H1 (cell line): ENCODE data around the gene ITLN1. TPM values are rescaled to one million over a fixed set of nuclear protein-coding genes. Genes with fewer than 3 reads are reported as not detected.

Experiments used
- CTCF ChIA-PET: fragments of 300-600 bp; sonication (Branson Sonifier 250); formaldehyde crosslinking; loops from one replicate; lab custom pipeline; 2021; ENCODE audit not compliant: partially characterized antibody; lab: Charles Lee
- POLR2A ChIA-PET: fragments of 300-600 bp; sonication (Branson Sonifier 250); formaldehyde crosslinking; loops from one replicate; lab custom pipeline; 2021; ENCODE audit warnings: inconsistent platforms; ENCODE audit not compliant: partially characterized antibody; lab: Charles Lee
- DNase-seq, 2 experiments: peaks; one replicate each; pipeline versions ENCODE4 v3.0.0 to v3.0.0-alpha.2; 2010 to 2022; ENCODE audit warnings: low spot score in 2 of 2, low read depth in 1 of 2, mixed read lengths in 1 of 2
- FAIRE-seq: peaks from 2 replicates; lab custom pipeline; 2011; peaks lifted over from hg19 to GRCh38; lab: Jason Lieb, UNC
- H2AFZ ChIP-seq: 2 replicates; pipeline ENCODE4 v1.8.1; 2012; ENCODE audit warnings: low read length, inconsistent platforms
- H2AK5ac ChIP-seq: 2 replicates; pipeline ENCODE4 v1.6.1; 2013; ENCODE audit warnings: low read depth, low read length
- H2BK120ac ChIP-seq: replicated peaks from 2 replicates; pipeline ENCODE3; 2013; ENCODE audit warnings: low read depth, low read length, inconsistent platforms
- H2BK12ac ChIP-seq: 2 replicates; pipeline ENCODE4 v1.6.1; 2013; ENCODE audit warnings: low read depth, low read length
- H2BK15ac ChIP-seq: 2 replicates; pipeline ENCODE4 v1.6.1; 2013; ENCODE audit warnings: low read length
- H2BK20ac ChIP-seq: 2 replicates; pipeline ENCODE4 v1.6.1; 2013; ENCODE audit warnings: low read length
- H2BK5ac ChIP-seq: 2 replicates; pipeline ENCODE4 v1.6.1; 2013; ENCODE audit warnings: low read depth, low read length
- H3K14ac ChIP-seq: 2 replicates; pipeline ENCODE4 v1.6.1; 2013; ENCODE audit warnings: inconsistent platforms; ENCODE audit not compliant: insufficient read length
- H3K18ac ChIP-seq: 2 replicates; pipeline ENCODE4 v1.6.1; 2013; ENCODE audit warnings: low read length; ENCODE audit errors: extremely low read depth
- H3K23ac ChIP-seq: 2 replicates; pipeline ENCODE4 v1.6.1; 2013; ENCODE audit warnings: inconsistent platforms; ENCODE audit not compliant: insufficient read length
- H3K23me2 ChIP-seq: 2 replicates; pipeline ENCODE4 v1.6.1; 2013; ENCODE audit warnings: low read depth, low read length
- H3K27ac ChIP-seq: 2 replicates; pipeline ENCODE4 v1.6.1; 2011; ENCODE audit warnings: low read depth, low read length, inconsistent platforms
- H3K27me3 ChIP-seq, 4 experiments: replicated peaks in 1 of 4; 1 replicate in 1 of 4; 2 replicates in 3 of 4; pipeline versions ENCODE4 v1.6.1 to v1.8.1; 2011 to 2013; ENCODE audit warnings: low read length in 3 of 4, mild to moderate bottlenecking in 3 of 4, inconsistent platforms in 2 of 4, mixed read lengths in 2 of 4, moderate library complexity in 1 of 4; ENCODE audit not compliant: control insufficient read depth in 3 of 4, insufficient read depth in 3 of 4; ENCODE audit errors: extremely low read depth in 1 of 4
- H3K36me3 ChIP-seq, 4 experiments: 2 replicates each; pipeline versions ENCODE4 v1.6.1 to v1.8.1; 2011 to 2013; ENCODE audit warnings: mild to moderate bottlenecking in 4 of 4, low read length in 3 of 4, moderate library complexity in 2 of 4, control low read depth in 1 of 4, inconsistent platforms in 1 of 4; ENCODE audit not compliant: insufficient read depth in 4 of 4, control insufficient read depth in 2 of 4
- H3K4ac ChIP-seq: replicated peaks from 2 replicates; pipeline ENCODE3; 2013; ENCODE audit warnings: low read length, low read depth, mixed read lengths, inconsistent platforms; ENCODE audit not compliant: insufficient read length
- H3K4me1 ChIP-seq, 4 experiments: replicated peaks in 1 of 4; 1 replicate in 1 of 4; 2 replicates in 3 of 4; pipeline versions ENCODE4 v1.6.1 to v1.8.1; 2011 to 2013; ENCODE audit warnings: low read length in 3 of 4, inconsistent platforms in 2 of 4, mixed read lengths in 1 of 4; ENCODE audit not compliant: insufficient read depth in 4 of 4, control insufficient read depth in 3 of 4
- H3K4me2 ChIP-seq, 2 experiments: 2 replicates each; pipeline versions ENCODE4 v1.6.1 to v1.8.1; 2011 to 2013; ENCODE audit warnings: low read depth in 2 of 2, low read length in 2 of 2, control low read depth in 1 of 2, inconsistent platforms in 1 of 2, mild to moderate bottlenecking in 1 of 2; ENCODE audit not compliant: insufficient read depth in 1 of 2
- H3K4me3 ChIP-seq, 4 experiments: fragments of 200-600, 300-600 bp in 1 of 4; sonication (generic), shearing (Covaris generic), sonication (Bioruptor Twin) in 1 of 4; 2 replicates each; pipeline versions ENCODE4 v1.5.1 to v1.8.1; 2011 to 2016; ENCODE audit warnings: low read length in 4 of 4, low read depth in 3 of 4, control low read depth in 2 of 4, inconsistent platforms in 2 of 4, mild to moderate bottlenecking in 2 of 4, mixed read lengths in 1 of 4, moderate library complexity in 1 of 4; ENCODE audit not compliant: insufficient read depth in 2 of 4; ENCODE audit errors: extremely low read depth in 1 of 4
- H3K56ac ChIP-seq: replicated peaks from 2 replicates; pipeline ENCODE3; 2013; ENCODE audit warnings: low read depth, mild to moderate bottlenecking, mixed read lengths, low read length, inconsistent platforms; ENCODE audit not compliant: insufficient read length
- H3K79me1 ChIP-seq: 2 replicates; pipeline ENCODE4 v1.6.1; 2013; ENCODE audit warnings: low read depth, low read length, control low read depth
- H3K79me2 ChIP-seq, 2 experiments: 2 replicates each; pipeline versions ENCODE4 v1.6.1 to v1.8.1; 2012 to 2013; ENCODE audit warnings: low read length in 2 of 2, mild to moderate bottlenecking in 2 of 2, inconsistent platforms in 1 of 2; ENCODE audit not compliant: insufficient read depth in 2 of 2, control insufficient read depth in 1 of 2
- H3K9ac ChIP-seq, 4 experiments: replicated peaks in 1 of 4; 1 replicate in 1 of 4; 2 replicates in 3 of 4; pipeline versions ENCODE4 v1.6.1 to v1.8.1; 2011 to 2013; ENCODE audit warnings: low read depth in 3 of 4, low read length in 3 of 4, control low read depth in 2 of 4, mild to moderate bottlenecking in 2 of 4, moderate library complexity in 2 of 4, inconsistent platforms in 1 of 4; ENCODE audit errors: extremely low read depth in 1 of 4
- H3K9me3 ChIP-seq, 2 experiments: 2 replicates each; pipeline versions ENCODE4 v1.6.1 to v1.8.1; 2012 to 2013; ENCODE audit warnings: mild to moderate bottlenecking in 2 of 2, moderate library complexity in 2 of 2, control low read depth in 1 of 2, inconsistent platforms in 1 of 2, low read depth in 1 of 2, low read length in 1 of 2, mixed read lengths in 1 of 2; ENCODE audit not compliant: insufficient read depth in 2 of 2
- H4K20me1 ChIP-seq, 2 experiments: replicated peaks in 1 of 2; 2 replicates each; pipeline versions ENCODE3 to v1.8.1; 2011 to 2013; ENCODE audit warnings: inconsistent platforms in 2 of 2, low read length in 2 of 2, mild to moderate bottlenecking in 1 of 2; ENCODE audit not compliant: insufficient read depth in 2 of 2, control insufficient read depth in 1 of 2
- H4K5ac ChIP-seq: 2 replicates; pipeline ENCODE4 v1.6.1; 2013; ENCODE audit warnings: low read length, low read depth, mixed read lengths, inconsistent platforms; ENCODE audit not compliant: insufficient read length
- H4K8ac ChIP-seq: 2 replicates; pipeline ENCODE4 v1.8.0; 2013; ENCODE audit warnings: mild to moderate bottlenecking, moderate library complexity, low read length, inconsistent platforms; ENCODE audit not compliant: insufficient read depth; ENCODE audit errors: extremely low read depth
- H4K91ac ChIP-seq: replicated peaks from 2 replicates; pipeline ENCODE3; 2013; ENCODE audit warnings: low read length, mixed read lengths, inconsistent platforms; ENCODE audit not compliant: insufficient read length
- CHD1 ChIP-seq: IDR thresholded peaks from 2 replicates; pipeline ENCODE4 v1.6.1; 2012; ENCODE audit warnings: low read depth, low read length, improper control_type of control experiment
- CTCF ChIP-seq, 3 experiments: IDR thresholded peaks; 1 replicate in 2 of 3; 2 replicates in 1 of 3; pipeline versions ENCODE4 v1.5.1 to v1.6.1; 2011; ENCODE audit warnings: low read length in 3 of 3, mild to moderate bottlenecking in 3 of 3, inconsistent platforms in 2 of 3, low read depth in 1 of 3, moderate library complexity in 1 of 3; ENCODE audit not compliant: insufficient read depth in 1 of 3; ENCODE audit errors: control extremely low read depth in 1 of 3
- EGR1 ChIP-seq: IDR thresholded peaks from 2 replicates; pipeline ENCODE4 v1.6.1; 2011; ENCODE audit warnings: low read depth, low read length, borderline replicate concordance
- EZH2 ChIP-seq: fragments of 200-600 bp; sonication (generic); IDR thresholded peaks from 2 replicates; pipeline ENCODE4 v1.7.1; 2012; ENCODE audit warnings: low read depth, mild to moderate bottlenecking, moderate library complexity, low read length, inconsistent platforms; ENCODE audit not compliant: severe bottlenecking
- GABPA ChIP-seq: IDR thresholded peaks from 2 replicates; pipeline ENCODE4 v1.6.1; 2011; ENCODE audit warnings: mild to moderate bottlenecking, low read length, moderate library complexity, borderline replicate concordance; ENCODE audit not compliant: insufficient read depth
- KDM5A ChIP-seq: fragments of 200-600 bp; IDR thresholded peaks from 2 replicates; pipeline ENCODE4 v1.7.1; 2012; ENCODE audit warnings: mild to moderate bottlenecking, low read length, inconsistent platforms, mixed read lengths
- MAFK ChIP-seq: IDR thresholded peaks from 2 replicates; pipeline ENCODE4 v1.6.1; 2012; ENCODE audit warnings: low read depth, mild to moderate bottlenecking, improper control_type of control experiment, low read length
- POU5F1 ChIP-seq: IDR thresholded peaks from 2 replicates; pipeline ENCODE4 v1.6.1; 2011; ENCODE audit warnings: low read depth, mild to moderate bottlenecking, low read length, moderate library complexity
- SRF ChIP-seq: IDR thresholded peaks from 2 replicates; pipeline ENCODE4 v1.6.1; 2011; ENCODE audit warnings: mild to moderate bottlenecking, low read depth, low read length, moderate library complexity
- WGBS, 2 experiments: shearing (Covaris generic) in 1 of 2; methylation state at CpG; one replicate each; pipeline versions ENCODE4 v1.1.6 to v1.1.7; 2013 to 2015; ENCODE audit warnings: low lambda C conversion rate in 2 of 2, mixed read lengths in 2 of 2, inconsistent platforms in 1 of 2, low coverage in 1 of 2, missing lambda C conversion rate in 1 of 2; ENCODE audit not compliant: insufficient replicate concordance in 2 of 2, insufficient coverage in 1 of 2, insufficient read length in 1 of 2; ENCODE audit errors: extremely low coverage in 1 of 2, missing lambda C conversion rate in 1 of 2; 5-methylcytosine and 5-hydroxymethylcytosine counted together
- polyA plus RNA-seq, 7 experiments: library from polyadenylated mRNA; depleted of rRNA in 3 of 7; stranded (reverse) in 5 of 7; unstranded in 2 of 7; fragments of >200 nt in 5 of 7; fragments of 200-250 nt in 2 of 7; gene quantifications; 1 replicate in 5 of 7; 2 replicates in 1 of 7; 4 replicates in 1 of 7; pipeline versions ENCODE4 v1.2.1 to v1.2.3, GENCODE V29; 2011 to 2013; ENCODE audit warnings: missing spikeins in 2 of 7, mixed read lengths in 2 of 7
- total RNA-seq: library from RNA; stranded (reverse); fragmentation: NEBNext Ultra II Directional; extraction: Animal tissue kit (Norgen Biotek cat#: 25700); gene quantifications from 2 replicates; pipeline ENCODE4 v1.2.1, GENCODE V29; 2021

The ITLN1 gene
- total and polyA plus RNA-seq, 2 of the 8 experiments (the other 6 are each of a cell fraction or from before 2014, with no cell fraction given) = not detected

- 92% methylated on average over 11 of the region's 11 CpGs; no CpG with 5 or more reads in 1 of the 2 experiments for WGBS, 2 experiments
- H2BK120ac ChIP-seq = no peak overlapping the region
- no peak for FAIRE-seq
- H4K20me1 ChIP-seq = no peaks in the 10 kb centered on the region
- H3K4ac ChIP-seq = no peak overlapping the region
- peaks cover 0 to 2% (median 0%) of the 10 kb centered on the region in 4 experiments; a peak in 1 of 7 replicates for H3K4me1 ChIP-seq
- no peak overlapping the region for H3K4me2 ChIP-seq
- H4K5ac ChIP-seq = no peak overlapping the region
- no peak overlapping the region for H3K23ac ChIP-seq
- H2BK5ac ChIP-seq = no peak overlapping the region
- H3K18ac ChIP-seq = no peak overlapping the region
- H4K8ac ChIP-seq = no peak overlapping the region
- H3K79me2 ChIP-seq = no peaks in the 10 kb centered on the region
- DNase-seq = no peak
- no peak overlapping the region for H2AFZ ChIP-seq
- ChIA-PET POLR2A (interaction anchor here (0.6 kb wide), 1 partner anchor 125 kb away, joined by 3 read pairs; no protein-coding TSS in a partner anchor), CTCF (interaction anchor here (0.7 to 5.5 kb wide), 9 partner anchors 11 to 182 kb away, joined by 3 to 35 read pairs (median 5); partner anchors contain the start of genes ITLN1 and ITLN2)
- no peak overlapping the region for H3K4me3 ChIP-seq
- no peaks in the 10 kb centered on the region for H3K36me3 ChIP-seq
- no peak overlapping the region for H4K91ac ChIP-seq
- H3K9me3 ChIP-seq = no peaks in the 10 kb centered on the region
- no peak overlapping the region for H2AK5ac ChIP-seq
- no peak overlapping the region for H2BK20ac ChIP-seq
- H3K9ac ChIP-seq = no peak overlapping the region
- no peak overlapping the region for H3K14ac ChIP-seq
- H3K27ac ChIP-seq = no peak overlapping the region
- H3K23me2 ChIP-seq = no peaks in the 10 kb centered on the region
- no peak overlapping the region for H3K56ac ChIP-seq
- H2BK15ac ChIP-seq = no peak overlapping the region
- H2BK12ac ChIP-seq = no peak overlapping the region
- H3K27me3 ChIP-seq = no peaks in the 10 kb centered on the region
- H3K79me1 ChIP-seq = no peaks in the 10 kb centered on the region
- TF ChIP-seq POU5F1 = no peak
- TF ChIP-seq KDM5A = no peak
- no peak for TF ChIP-seq EZH2
- TF ChIP-seq GABPA = no peak
- no peak for TF ChIP-seq CHD1
- TF ChIP-seq EGR1 = no peak
- TF ChIP-seq MAFK = no peak
- no peak for TF ChIP-seq CTCF (IDR thresholded peaks at IDR 0.05; ENCODE audit: control extremely low read depth in 1 of 3, insufficient read depth in 1 of 3, low read depth in 1 of 3, low read length in 3 of 3)
- TF ChIP-seq SRF = no peak
Measured at GRCh38 chr1:160863061-160863773, 21.8 kb downstream of the ITLN1 start.
